Small intestine (tissue), 16 donors: ENCODE results near the gene ZBTB43. TPM values are rescaled to one million over a fixed set of nuclear protein-coding genes. Genes with fewer than 3 reads are reported as not detected.

ENCODE experiments used
- DNase-seq, 2 donors: peaks; one replicate each; pipeline versions ENCODE4 v3.0.0 to v3.0.0-alpha.2; 2013
- FAIRE-seq: peaks from 2 replicates; lab custom pipeline; 2012; peaks lifted over from hg19 to GRCh38; lab: Jason Lieb, UNC
- H3K27ac ChIP-seq, 3 donors: one replicate each; pipeline ENCODE4 v1.5.1; 2013; ENCODE audit warnings: low read length in 2 of 3, mild to moderate bottlenecking in 2 of 3, control low read depth in 1 of 3, inconsistent platforms in 1 of 3, low read depth in 1 of 3, moderate library complexity in 1 of 3
- H3K27me3 ChIP-seq, 3 donors: one replicate each; pipeline ENCODE4 v1.6.1; 2013; ENCODE audit warnings: low read length in 3 of 3, inconsistent platforms in 1 of 3; ENCODE audit not compliant: control insufficient read depth in 3 of 3, insufficient read depth in 3 of 3
- H3K36me3 ChIP-seq, 3 donors: one replicate each; pipeline ENCODE4 v1.6.1; 2013; ENCODE audit warnings: low read length in 3 of 3, inconsistent platforms in 1 of 3, low read depth in 1 of 3, mild to moderate bottlenecking in 1 of 3, moderate library complexity in 1 of 3; ENCODE audit not compliant: control insufficient read depth in 3 of 3, insufficient read depth in 2 of 3
- H3K4me1 ChIP-seq, 3 donors: one replicate each; pipeline ENCODE4 v1.6.1; 2013; ENCODE audit warnings: low read length in 2 of 3, inconsistent platforms in 1 of 3, low read depth in 1 of 3, mild to moderate bottlenecking in 1 of 3, moderate library complexity in 1 of 3; ENCODE audit not compliant: control insufficient read depth in 3 of 3, insufficient read depth in 2 of 3
- H3K4me3 ChIP-seq, 3 donors: one replicate each; pipeline ENCODE4 v1.5.1; 2013; ENCODE audit warnings: low read length in 3 of 3, control low read depth in 1 of 3, inconsistent platforms in 1 of 3, low read depth in 1 of 3, mild to moderate bottlenecking in 1 of 3, moderate library complexity in 1 of 3
- H3K9me3 ChIP-seq, 2 donors: one replicate each; pipeline ENCODE4 v1.6.1; 2013; ENCODE audit warnings: low read depth in 1 of 2, low read length in 1 of 2; ENCODE audit not compliant: control insufficient read depth in 2 of 2, insufficient read depth in 1 of 2
- WGBS, 3 donors: extraction: QIAGEN DNeasy Blood & Tissue Kit; methylation state at CpG; one replicate each; pipeline ENCODE4 v1.1.7; 2013; 5-methylcytosine and 5-hydroxymethylcytosine counted together
- long read RNA-seq, 10 donors: transcript quantifications; one replicate each; lab custom pipeline, GENCODE V29; 2026
- polyA plus RNA-seq, 4 donors: library from polyadenylated mRNA; stranded (reverse) in 3 of 4; unstranded in 1 of 4; fragments of 200-250 nt in 3 of 4; fragments of 120-200 nt in 1 of 4; gene quantifications; one replicate each; pipeline versions ENCODE4 v1.2.1 to v1.2.3, GENCODE V29; 2013
- donor health status: healthy with polysubstance abuse.
- donor health status: control.
- donor health status: control.
- donor health status: Bipolar disorder and iron deficiency.
- donor health status: healthy.

ZBTB43 gene
- 10 to 100 TPM in 1 of 4 donors, 1 to 10 TPM in 3; 2.2 to 10.6 (median 4.3) TPM for polyA plus RNA-seq
- long read RNA-seq, donor 1, full-length matches to known transcripts = 16 of 16 reads
- long read RNA-seq, donor 1, partial matches to known transcripts = 0 of 16 reads
- long read RNA-seq, donor 1, other reads (novel, unspliced or antisense) = 0 of 16 reads
- long read RNA-seq, donor 2, full-length matches to known transcripts = 4 of 4 reads
- long read RNA-seq, donor 2, partial matches to known transcripts = 0 of 4 reads
- long read RNA-seq, donor 2, other reads (novel, unspliced or antisense) = 0 of 4 reads
- long read RNA-seq, donor 3, full-length matches to known transcripts = 16 of 16 reads
- long read RNA-seq, donor 3, partial matches to known transcripts = 0 of 16 reads
- long read RNA-seq, donor 3, other reads (novel, unspliced or antisense) = 0 of 16 reads
- long read RNA-seq, donor 4, full-length matches to known transcripts = 1 of 1 reads
- long read RNA-seq, donor 4, partial matches to known transcripts = 0 of 1 reads
- long read RNA-seq, donor 4, other reads (novel, unspliced or antisense) = 0 of 1 reads
- long read RNA-seq, donor 5, full-length matches to known transcripts = 2 of 2 reads
- long read RNA-seq, donor 5, partial matches to known transcripts = 0 of 2 reads
- long read RNA-seq, donor 5, other reads (novel, unspliced or antisense) = 0 of 2 reads
- long read RNA-seq, donor 6, full-length matches to known transcripts = 12 of 12 reads
- long read RNA-seq, donor 6, partial matches to known transcripts = 0 of 12 reads
- long read RNA-seq, donor 6, other reads (novel, unspliced or antisense) = 0 of 12 reads
- long read RNA-seq, donor 7 = 0 reads
- long read RNA-seq, donor 8, full-length matches to known transcripts = 2 of 2 reads
- long read RNA-seq, donor 8, partial matches to known transcripts = 0 of 2 reads
- long read RNA-seq, donor 8, other reads (novel, unspliced or antisense) = 0 of 2 reads
- long read RNA-seq, donor 9, full-length matches to known transcripts = 6 of 6 reads
- long read RNA-seq, donor 9, partial matches to known transcripts = 0 of 6 reads
- long read RNA-seq, donor 9, other reads (novel, unspliced or antisense) = 0 of 6 reads
- long read RNA-seq, donor 10, full-length matches to known transcripts = 16 of 16 reads
- long read RNA-seq, donor 10, partial matches to known transcripts = 0 of 16 reads
- long read RNA-seq, donor 10, other reads (novel, unspliced or antisense) = 0 of 16 reads

GRCh38 chr9:126804696-126805553 lies at the start of gene ZBTB43:
Gene ZBTB43, plus strand, starts transcription at chr9:126805040. Its CDS starts 27,470 bp downstream, at chr9:126832510.
- Histone ChIP-seq H3K27ac (peak within 1 kb of the TSS; percentile 96 to 98 (median 98)), H3K4me3 (peak within 1 kb of the TSS; percentile 89 to 99 (median 92)), H3K27me3 (no peaks in the 10 kb centered on the region), H3K4me1 (peaks cover 0 to 13% (median 4%) of the 10 kb centered on the region in 3 donors), H3K36me3 (peaks cover 0 to 3% (median 2%) of the 10 kb centered on the region in 3 donors), H3K9me3 (no peaks in the 10 kb centered on the region)
- FAIRE-seq (no peak), DNase-seq (peak; percentile 98)
- WGBS, 3 donors = 2 to 4% (median 2%) methylated on average over 65 to 79 of the region's 79 CpGs

GRCh38 chr9:126755317-126755875 lies 49.4 kb upstream of the ZBTB43 start:
- no peak overlapping the region for H3K4me3 ChIP-seq
- FAIRE-seq (no peak), DNase-seq (no peak)
- H3K27me3 ChIP-seq = peaks cover 0 to 5% (median 2%) of the 10 kb centered on the region in 3 donors
- peak overlapping the region in 1 of 3 donors; percentile 12 for H3K27ac ChIP-seq
- H3K4me1 ChIP-seq = peaks cover 0 to 26% (median 2%) of the 10 kb centered on the region in 3 donors
- no peaks in the 10 kb centered on the region for H3K9me3 ChIP-seq
- no peaks in the 10 kb centered on the region for H3K36me3 ChIP-seq
- WGBS, 3 donors = 24 to 65% (median 45%) methylated on average over 19 of the region's 19 CpGs

GRCh38 chr9:126756238-126756637 lies 48.6 kb upstream of the ZBTB43 start:
- peaks cover 0 to 26% (median 2%) of the 10 kb centered on the region in 3 donors for H3K4me1 ChIP-seq
- H3K36me3 ChIP-seq = no peaks in the 10 kb centered on the region
- DNase-seq (no peak), FAIRE-seq (no peak)
- no peak overlapping the region for H3K27ac ChIP-seq
- H3K27me3 ChIP-seq = peaks cover 0 to 3% (median 3%) of the 10 kb centered on the region in 3 donors
- 55 to 80% (median 62%) methylated on average over 5 of the region's 5 CpGs for WGBS, 3 donors
- H3K4me3 ChIP-seq = no peak overlapping the region
- no peaks in the 10 kb centered on the region for H3K9me3 ChIP-seq

GRCh38 chr9:126756876-126757415 lies 47.9 kb upstream of the ZBTB43 start:
- H3K4me1 ChIP-seq = peaks cover 0 to 26% (median 2%) of the 10 kb centered on the region in 3 donors
- H3K9me3 ChIP-seq = no peaks in the 10 kb centered on the region
- 52 to 65% (median 54%) methylated on average over 6 of the region's 6 CpGs for WGBS, 3 donors

GRCh38 chr9:126758916-126759585 lies 45.8 kb upstream of the ZBTB43 start:
- Histone ChIP-seq H3K27me3 (peaks cover 0 to 5% (median 5%) of the 10 kb centered on the region in 3 donors), H3K27ac (no peak overlapping the region), H3K4me3 (no peak overlapping the region), H3K36me3 (no peaks in the 10 kb centered on the region), H3K4me1 (peaks cover 0 to 18% (median 2%) of the 10 kb centered on the region in 3 donors), H3K9me3 (no peaks in the 10 kb centered on the region)
- WGBS, 3 donors = 59 to 76% (median 73%) methylated on average over 7 of the region's 7 CpGs
- FAIRE-seq (no peak), DNase-seq (no peak)

More at GRCh38 chr9:126756876-126757415, 47.9 kb upstream of the ZBTB43 start:
- H3K36me3 ChIP-seq = no peaks in the 10 kb centered on the region
- H3K27me3 ChIP-seq = peaks cover 0 to 5% (median 0%) of the 10 kb centered on the region in 3 donors
- no peak overlapping the region for H3K4me3 ChIP-seq
- DNase-seq (no peak), FAIRE-seq (no peak)
- H3K27ac ChIP-seq = no peak overlapping the region

- no peak for FAIRE-seq
Observed at GRCh38 chr9:126761274-126761673, 43.6 kb upstream of the ZBTB43 start.

More at GRCh38 chr9:126761274-126761673, 43.6 kb upstream of the ZBTB43 start:
- H3K4me3 ChIP-seq = no peak overlapping the region
- no peaks in the 10 kb centered on the region for H3K36me3 ChIP-seq
- no peak for DNase-seq
- no peak overlapping the region for H3K27ac ChIP-seq
- 55 to 58% (median 55%) methylated on average over 8 of the region's 8 CpGs for WGBS, 3 donors
- H3K4me1 ChIP-seq = no peaks in the 10 kb centered on the region
- no peaks in the 10 kb centered on the region for H3K9me3 ChIP-seq
- peaks cover 0 to 5% (median 3%) of the 10 kb centered on the region in 3 donors for H3K27me3 ChIP-seq
